ENCODE data around the gene RPTOR.

Gene RPTOR

GRCh38 chr17:80945736-80946135 lies 401.1 kb downstream of the RPTOR start:
- H3K36me3 ChIP-seq (ENCODE audit: insufficient read depth, low read length): peaks cover 97% of the 10 kb centered on the region
- H3K4me3 ChIP-seq (ENCODE audit: low read depth, low read length, poor library complexity, severe bottlenecking): no peak overlapping the region
- H3K9me3 ChIP-seq (ENCODE audit: low read length): no peaks in the 10 kb centered on the region
- no peaks in the 10 kb centered on the region for H3F3A ChIP-seq (ENCODE audit: insufficient read depth, low read length)
- H3K4me2 ChIP-seq (ENCODE audit: low read length): no peak overlapping the region
- no peak for TF ChIP-seq EZH2 (IDR thresholded peaks at IDR 0.05; ENCODE audit: borderline replicate concordance, low read length)
- TF ChIP-seq, protein P1, sequence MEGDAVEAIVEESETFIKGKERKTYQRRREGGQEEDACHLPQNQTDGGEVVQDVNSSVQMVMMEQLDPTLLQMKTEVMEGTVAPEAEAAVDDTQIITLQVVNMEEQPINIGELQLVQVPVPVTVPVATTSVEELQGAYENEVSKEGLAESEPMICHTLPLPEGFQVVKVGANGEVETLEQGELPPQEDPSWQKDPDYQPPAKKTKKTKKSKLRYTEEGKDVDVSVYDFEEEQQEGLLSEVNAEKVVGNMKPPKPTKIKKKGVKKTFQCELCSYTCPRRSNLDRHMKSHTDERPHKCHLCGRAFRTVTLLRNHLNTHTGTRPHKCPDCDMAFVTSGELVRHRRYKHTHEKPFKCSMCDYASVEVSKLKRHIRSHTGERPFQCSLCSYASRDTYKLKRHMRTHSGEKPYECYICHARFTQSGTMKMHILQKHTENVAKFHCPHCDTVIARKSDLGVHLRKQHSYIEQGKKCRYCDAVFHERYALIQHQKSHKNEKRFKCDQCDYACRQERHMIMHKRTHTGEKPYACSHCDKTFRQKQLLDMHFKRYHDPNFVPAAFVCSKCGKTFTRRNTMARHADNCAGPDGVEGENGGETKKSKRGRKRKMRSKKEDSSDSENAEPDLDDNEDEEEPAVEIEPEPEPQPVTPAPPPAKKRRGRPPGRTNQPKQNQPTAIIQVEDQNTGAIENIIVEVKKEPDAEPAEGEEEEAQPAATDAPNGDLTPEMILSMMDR (IDR thresholded peaks at IDR 0.05; ENCODE audit: low read length): no peak
- H3K4me1 ChIP-seq (ENCODE audit: insufficient read depth, low read length, severe bottlenecking): no peaks in the 10 kb centered on the region
- no peaks in the 10 kb centered on the region for H3K9me2 ChIP-seq (ENCODE audit: low read depth, low read length)
- H3K27ac ChIP-seq (ENCODE audit: low read depth, low read length, poor library complexity, severe bottlenecking): no peak overlapping the region
- H3K9ac ChIP-seq (ENCODE audit: low read length): no peak overlapping the region
- no peak overlapping the region for H2AFZ ChIP-seq (ENCODE audit: low read length)
- no peaks in the 10 kb centered on the region for H3K27me3 ChIP-seq (ENCODE audit: insufficient read depth, low read length)
- no peaks in the 10 kb centered on the region for H4K20me1 ChIP-seq (ENCODE audit: insufficient read depth, low read length)
- H3K79me2 ChIP-seq (ENCODE audit: insufficient read depth, low read length): no peaks in the 10 kb centered on the region

DNA sequence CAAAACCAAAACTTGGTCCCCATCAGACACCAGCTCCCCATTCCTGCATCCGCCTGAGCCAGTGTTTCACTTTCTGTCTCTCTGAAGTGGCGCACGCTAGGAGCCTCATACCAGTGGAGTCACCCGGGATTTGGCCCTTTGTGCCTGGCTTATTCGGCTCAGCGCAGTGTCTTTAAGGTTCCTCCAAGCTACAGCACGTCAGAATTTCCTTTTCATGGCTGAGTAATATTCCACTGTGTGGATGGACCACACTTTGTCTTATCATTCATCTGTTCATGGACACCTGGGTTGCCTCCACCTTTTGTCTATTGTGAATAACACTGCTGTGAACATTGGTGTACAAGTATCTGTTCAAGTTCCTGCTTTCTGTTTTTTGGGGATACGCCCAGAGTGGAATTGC lies 401.8 kb downstream of the RPTOR start:
- H3K9ac ChIP-seq (ENCODE audit: low read length): no peak overlapping the region

GRCh38 chr17:80947200-80947940 lies 402.7 kb downstream of the RPTOR start:
- Histone ChIP-seq H3F3A (ENCODE audit: insufficient read depth, low read length) (no peaks in the 10 kb centered on the region), H3K27me3 (ENCODE audit: insufficient read depth, low read length) (no peaks in the 10 kb centered on the region), H3K4me2 (ENCODE audit: low read length) (no peak overlapping the region), H3K27ac (ENCODE audit: low read depth, low read length, poor library complexity, severe bottlenecking) (no peak overlapping the region), H3K79me2 (ENCODE audit: insufficient read depth, low read length) (no peaks in the 10 kb centered on the region), H3K36me3 (ENCODE audit: insufficient read depth, low read length) (peaks cover 97% of the 10 kb centered on the region), H3K9ac (ENCODE audit: low read length) (no peak overlapping the region), H3K4me1 (ENCODE audit: insufficient read depth, low read length, severe bottlenecking) (no peaks in the 10 kb centered on the region), H3K9me2 (ENCODE audit: low read depth, low read length) (no peaks in the 10 kb centered on the region), H4K20me1 (ENCODE audit: insufficient read depth, low read length) (no peaks in the 10 kb centered on the region), H3K9me3 (ENCODE audit: low read length) (no peaks in the 10 kb centered on the region), H3K4me3 (ENCODE audit: low read depth, low read length, poor library complexity, severe bottlenecking) (no peak overlapping the region), H2AFZ (ENCODE audit: low read length) (no peak overlapping the region)
- no peak for TF ChIP-seq EZH2 (IDR thresholded peaks at IDR 0.05; ENCODE audit: borderline replicate concordance, low read length)
- TF ChIP-seq, protein P1 (IDR thresholded peaks at IDR 0.05; ENCODE audit: low read length): no peak

More for the DNA sequence above, 401.8 kb downstream of the RPTOR start:
- Histone ChIP-seq H2AFZ (ENCODE audit: low read length) (no peak overlapping the region), H3K27ac (ENCODE audit: low read depth, low read length, poor library complexity, severe bottlenecking) (no peak overlapping the region), H3K9me3 (ENCODE audit: low read length) (no peaks in the 10 kb centered on the region), H3F3A (ENCODE audit: insufficient read depth, low read length) (no peaks in the 10 kb centered on the region), H3K4me1 (ENCODE audit: insufficient read depth, low read length, severe bottlenecking) (no peaks in the 10 kb centered on the region), H3K79me2 (ENCODE audit: insufficient read depth, low read length) (no peaks in the 10 kb centered on the region), H3K4me3 (ENCODE audit: low read depth, low read length, poor library complexity, severe bottlenecking) (no peak overlapping the region), H3K27me3 (ENCODE audit: insufficient read depth, low read length) (no peaks in the 10 kb centered on the region), H3K4me2 (ENCODE audit: low read length) (no peak overlapping the region), H4K20me1 (ENCODE audit: insufficient read depth, low read length) (no peaks in the 10 kb centered on the region), H3K9me2 (ENCODE audit: low read depth, low read length) (no peaks in the 10 kb centered on the region), H3K36me3 (ENCODE audit: insufficient read depth, low read length) (peaks cover 97% of the 10 kb centered on the region)
- TF ChIP-seq, protein P1 (IDR thresholded peaks at IDR 0.05; ENCODE audit: low read length): no peak
- no peak for TF ChIP-seq EZH2 (IDR thresholded peaks at IDR 0.05; ENCODE audit: borderline replicate concordance, low read length)

All from OCI-LY1 (cell line).